GM18868 (cell line): Measurements from ENCODE around the gene RDH16.
A peak's percentile ranks its signal among the peaks of the same experiment; 100 is the strongest.

Source experiments
- ATAC-seq: cut with Tn5 transposase; IDR thresholded peaks from one replicate; pipeline ENCODE4 v1.9.1; 2021; ENCODE audit warnings: mild to moderate bottlenecking, moderate library complexity; ENCODE audit not compliant: unreplicated experiment

RDH16 gene, protein sequence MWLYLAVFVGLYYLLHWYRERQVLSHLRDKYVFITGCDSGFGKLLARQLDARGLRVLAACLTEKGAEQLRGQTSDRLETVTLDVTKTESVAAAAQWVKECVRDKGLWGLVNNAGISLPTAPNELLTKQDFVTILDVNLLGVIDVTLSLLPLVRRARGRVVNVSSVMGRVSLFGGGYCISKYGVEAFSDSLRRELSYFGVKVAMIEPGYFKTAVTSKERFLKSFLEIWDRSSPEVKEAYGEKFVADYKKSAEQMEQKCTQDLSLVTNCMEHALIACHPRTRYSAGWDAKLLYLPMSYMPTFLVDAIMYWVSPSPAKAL

DNA sequence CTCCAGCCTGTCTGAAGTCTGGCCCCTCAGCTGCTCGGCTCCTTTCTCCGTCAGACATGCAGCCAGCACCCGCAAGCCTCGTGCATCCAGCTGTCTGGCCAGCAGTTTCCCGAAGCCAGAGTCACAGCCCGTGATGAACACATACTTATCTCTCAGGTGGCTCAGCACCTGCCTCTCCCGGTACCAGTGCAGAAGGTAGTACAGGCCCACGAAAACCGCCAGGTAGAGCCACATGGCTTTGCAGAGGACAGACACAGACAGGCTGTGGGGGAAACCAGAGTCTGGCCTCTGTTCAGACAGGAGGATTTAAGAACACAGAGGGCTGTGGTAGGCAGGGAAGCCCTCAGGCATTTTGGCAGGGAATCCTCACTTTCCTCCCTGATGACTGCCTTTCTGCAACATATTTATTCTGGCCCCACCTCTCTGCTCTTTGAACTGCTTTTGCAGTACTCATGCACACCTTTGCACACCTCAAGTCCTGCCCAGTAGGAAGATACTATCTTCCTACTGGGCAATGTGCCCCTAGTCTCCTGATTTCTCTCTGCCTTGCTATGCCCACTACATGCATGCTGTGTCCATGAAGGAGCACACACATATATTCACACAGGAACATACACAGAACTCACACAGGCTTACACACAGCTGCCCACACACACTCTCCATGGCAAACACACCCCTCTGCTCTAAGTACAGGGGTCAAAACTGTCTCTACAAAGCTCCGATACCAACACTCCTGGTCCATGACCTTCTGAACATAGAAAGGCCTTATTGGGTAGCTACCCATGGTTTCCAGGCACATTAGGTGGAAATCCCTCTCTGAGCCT lies at the start of gene RDH16:
TSS of gene RDH16 (minus strand) at position 380 of the 824 bp plus-strand sequence. CDS start at position 234, 146 bp downstream.
- no peak for ATAC-seq

- ATAC-seq = no peak
Observed at GRCh38 chr12:57006809-57007475, 49.5 kb upstream of the RDH16 start.

GRCh38 chr12:57005980-57006808 lies 48.8 kb upstream of the RDH16 start, which contains the start of gene ZBTB39:
Gene ZBTB39 (minus strand): TSS chr12:57006546. CDS start chr12:57004917, 1,629 bp downstream.
- ATAC-seq = peak; percentile 75

DNA sequence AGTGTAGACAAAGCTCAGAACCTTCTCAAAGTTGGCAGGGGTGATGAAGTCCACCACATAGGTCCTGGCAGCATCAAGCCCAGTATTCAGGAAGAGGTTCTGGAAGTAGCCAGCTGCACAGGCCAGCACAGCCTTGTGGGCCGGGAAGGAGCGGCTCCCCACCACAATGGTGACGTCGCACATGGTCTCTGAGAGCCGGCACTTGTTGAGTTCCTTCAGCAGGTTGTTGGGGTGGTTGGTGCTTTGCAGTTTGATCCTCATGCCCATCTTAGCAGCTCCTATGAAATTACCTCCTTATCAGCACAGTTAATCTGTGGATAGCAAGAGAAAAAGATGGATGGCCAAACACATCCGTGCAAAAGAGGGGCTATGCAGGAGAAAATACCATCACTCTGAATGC lies 47.2 kb upstream of the RDH16 start:
- no peak for ATAC-seq

- no peak for ATAC-seq
Observed at GRCh38 chr12:57003395-57003794, 46.0 kb upstream of the RDH16 start.

- no peak for ATAC-seq
Observed at GRCh38 chr12:57001448-57001906, 44.1 kb upstream of the RDH16 start.

DNA sequence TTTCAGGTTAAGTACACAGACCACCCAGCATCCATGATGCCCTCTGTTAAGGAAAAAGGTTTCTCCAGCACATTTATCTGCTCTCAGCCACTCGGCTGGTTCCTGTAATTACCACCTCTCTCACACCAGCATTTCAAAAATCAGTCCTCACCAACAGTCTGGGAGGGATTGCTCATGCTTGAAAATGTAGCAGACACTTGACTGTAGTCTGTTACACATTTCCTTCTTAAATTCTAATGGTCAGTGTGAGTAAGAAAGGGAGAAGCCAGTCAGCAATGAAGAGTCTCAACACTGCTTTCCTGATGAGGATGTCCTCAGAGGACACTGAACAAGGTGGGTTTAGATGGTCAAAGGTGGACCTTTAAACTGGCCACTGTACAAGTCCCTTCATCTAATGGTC lies 43.0 kb upstream of the RDH16 start:
- ATAC-seq = no peak

GRCh38 chr12:56999456-56999855 lies 42.0 kb upstream of the RDH16 start:
- no peak for ATAC-seq

DNA sequence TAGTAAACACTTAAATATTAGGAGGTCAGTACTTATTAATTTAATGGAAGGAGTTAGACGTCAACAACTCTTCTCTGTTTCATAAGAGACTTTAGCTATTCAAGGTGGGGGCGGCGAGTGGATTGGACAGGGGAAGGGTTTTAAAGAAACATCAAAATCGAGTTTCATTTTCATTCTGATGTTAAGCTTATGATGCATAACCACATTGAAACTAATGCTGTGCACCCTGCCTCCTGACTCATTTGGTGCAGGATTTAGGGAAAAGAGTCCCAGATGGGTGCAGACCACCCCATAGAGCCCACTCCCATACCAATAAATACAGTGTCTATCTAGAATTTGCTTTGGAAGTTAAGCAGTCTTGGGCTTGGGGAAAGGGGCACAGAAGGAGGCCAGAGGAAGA lies 41.6 kb upstream of the RDH16 start:
- peak; percentile 89 for ATAC-seq

- no peak for ATAC-seq
Observed at GRCh38 chr12:56998316-56998715, 40.9 kb upstream of the RDH16 start.

DNA sequence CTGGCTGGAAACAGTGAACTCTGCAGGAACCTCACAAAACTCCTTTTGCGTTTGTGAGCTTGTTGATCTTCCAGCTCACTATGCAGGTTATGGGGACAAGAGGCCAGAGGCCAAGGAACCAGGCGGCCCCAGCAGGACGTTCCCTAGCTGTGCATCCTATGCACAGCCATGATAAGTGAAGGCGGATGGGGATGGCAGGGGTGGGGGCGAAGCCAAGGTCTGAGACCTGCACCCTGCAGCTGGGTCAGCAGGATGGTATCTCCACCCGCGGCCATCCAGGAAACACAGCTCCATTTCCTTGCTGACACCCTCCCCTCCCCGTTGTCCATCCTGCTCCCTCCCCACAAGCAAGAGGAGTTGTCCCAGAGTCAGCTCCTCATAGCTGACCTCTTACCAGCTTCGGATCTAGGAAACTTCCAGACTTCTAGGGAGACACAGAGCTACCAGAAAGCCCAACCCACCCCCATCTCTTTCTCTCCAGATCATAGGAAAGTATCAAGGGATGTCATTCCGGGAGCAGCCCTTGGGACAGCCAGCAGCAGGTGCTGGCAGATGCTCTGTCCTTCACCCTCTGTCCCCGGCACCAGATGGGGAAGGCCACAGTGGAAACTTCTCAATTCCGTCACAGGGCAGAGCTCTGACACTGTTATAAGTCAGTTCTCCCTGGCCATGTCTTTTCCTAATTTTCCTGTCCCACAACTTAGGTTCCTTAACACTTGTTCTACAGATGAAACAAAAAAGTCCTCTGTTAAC lies 39.6 kb upstream of the RDH16 start:
- ATAC-seq = no peak

DNA sequence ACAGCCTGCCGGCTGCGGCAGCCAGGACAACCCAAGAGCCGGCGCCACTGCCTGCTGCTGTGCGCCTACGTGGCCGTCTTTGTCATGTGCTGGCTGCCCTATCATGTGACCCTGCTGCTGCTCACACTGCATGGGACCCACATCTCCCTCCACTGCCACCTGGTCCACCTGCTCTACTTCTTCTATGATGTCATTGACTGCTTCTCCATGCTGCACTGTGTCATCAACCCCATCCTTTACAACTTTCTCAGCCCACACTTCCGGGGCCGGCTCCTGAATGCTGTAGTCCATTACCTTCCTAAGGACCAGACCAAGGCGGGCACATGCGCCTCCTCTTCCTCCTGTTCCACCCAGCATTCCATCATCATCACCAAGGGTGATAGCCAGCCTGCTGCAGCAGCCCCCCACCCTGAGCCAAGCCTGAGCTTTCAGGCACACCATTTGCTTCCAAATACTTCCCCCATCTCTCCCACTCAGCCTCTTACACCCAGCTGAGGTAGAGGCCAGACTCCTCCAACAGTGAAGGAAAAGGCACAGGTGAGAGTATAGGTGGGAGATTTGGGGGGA lies 38.6 kb upstream of the RDH16 start:
- no peak for ATAC-seq

GRCh38 chr12:56995201-56995929 lies 38.0 kb upstream of the RDH16 start:
- ATAC-seq = no peak

DNA sequence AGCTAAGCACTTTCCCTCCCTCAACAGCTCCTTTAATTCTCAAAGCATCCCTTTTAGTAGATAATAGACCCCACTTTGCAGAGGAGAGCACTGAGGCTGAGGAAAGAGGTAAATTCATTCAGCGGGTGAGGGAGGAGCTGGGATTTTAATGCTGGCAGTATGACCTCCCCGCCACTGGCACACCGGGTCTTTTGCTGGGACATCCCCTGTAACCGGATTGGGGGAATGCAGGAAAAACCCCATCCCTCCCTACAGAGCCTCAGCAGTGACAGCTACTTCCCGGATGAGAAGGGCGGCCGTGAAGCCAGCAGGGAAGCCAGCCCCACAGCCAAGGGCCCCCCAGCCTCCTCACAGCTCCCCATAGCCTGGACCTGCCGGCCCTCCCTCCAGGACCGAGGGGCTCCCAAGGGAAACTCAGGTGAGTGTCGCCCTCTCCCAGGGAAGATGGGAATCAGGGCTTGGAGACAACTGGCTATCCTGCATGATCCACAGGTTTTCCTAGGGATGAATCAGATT lies 36.9 kb upstream of the RDH16 start:
- no peak for ATAC-seq

- ATAC-seq = no peak
Observed at GRCh38 chr12:56993346-56993745, 35.9 kb upstream of the RDH16 start.

DNA sequence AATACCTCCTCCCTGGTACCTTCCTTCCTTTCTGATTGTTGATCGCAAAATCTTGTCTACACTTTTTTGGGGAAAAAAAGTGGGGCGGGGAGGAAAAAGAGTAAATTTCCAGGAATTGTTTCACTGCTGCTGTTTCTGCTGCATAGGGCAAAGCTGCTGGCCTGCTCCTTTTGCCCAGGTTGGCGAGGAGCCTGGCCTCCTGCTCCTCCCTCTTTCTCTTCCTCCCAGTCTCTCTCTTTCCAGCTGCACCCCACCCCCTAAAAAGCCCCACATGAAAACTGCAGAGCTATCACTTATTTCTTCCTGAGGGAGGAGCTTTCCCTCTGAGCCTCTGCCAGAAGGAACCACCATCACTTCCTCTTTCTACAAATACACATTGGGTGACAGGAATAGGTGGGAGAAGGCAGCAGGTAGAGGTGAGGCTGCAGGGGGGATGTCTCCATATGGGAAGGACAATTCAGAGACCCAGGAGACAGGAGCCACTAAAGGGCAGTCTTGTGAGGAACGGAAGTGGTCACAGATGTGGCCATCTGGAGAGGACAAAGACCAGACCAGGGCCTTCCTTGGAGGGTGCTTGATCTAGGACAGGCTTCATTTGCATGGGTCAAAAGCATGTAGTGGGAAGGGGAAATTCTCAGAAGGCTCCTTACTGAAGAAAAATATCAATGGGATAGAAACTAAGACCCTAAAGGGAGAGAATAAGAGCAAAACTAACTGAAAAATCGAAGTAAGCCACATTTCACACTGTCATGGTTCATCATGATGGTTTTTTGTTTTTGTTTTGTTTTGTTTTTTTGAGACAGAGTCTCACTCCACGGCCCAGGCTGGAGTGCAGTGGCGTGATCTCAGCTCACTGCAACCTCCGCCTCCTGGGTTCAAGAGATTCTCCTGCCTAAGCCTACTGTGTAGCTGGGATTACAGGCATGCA lies 34.2 kb upstream of the RDH16 start:
- no peak for ATAC-seq

DNA sequence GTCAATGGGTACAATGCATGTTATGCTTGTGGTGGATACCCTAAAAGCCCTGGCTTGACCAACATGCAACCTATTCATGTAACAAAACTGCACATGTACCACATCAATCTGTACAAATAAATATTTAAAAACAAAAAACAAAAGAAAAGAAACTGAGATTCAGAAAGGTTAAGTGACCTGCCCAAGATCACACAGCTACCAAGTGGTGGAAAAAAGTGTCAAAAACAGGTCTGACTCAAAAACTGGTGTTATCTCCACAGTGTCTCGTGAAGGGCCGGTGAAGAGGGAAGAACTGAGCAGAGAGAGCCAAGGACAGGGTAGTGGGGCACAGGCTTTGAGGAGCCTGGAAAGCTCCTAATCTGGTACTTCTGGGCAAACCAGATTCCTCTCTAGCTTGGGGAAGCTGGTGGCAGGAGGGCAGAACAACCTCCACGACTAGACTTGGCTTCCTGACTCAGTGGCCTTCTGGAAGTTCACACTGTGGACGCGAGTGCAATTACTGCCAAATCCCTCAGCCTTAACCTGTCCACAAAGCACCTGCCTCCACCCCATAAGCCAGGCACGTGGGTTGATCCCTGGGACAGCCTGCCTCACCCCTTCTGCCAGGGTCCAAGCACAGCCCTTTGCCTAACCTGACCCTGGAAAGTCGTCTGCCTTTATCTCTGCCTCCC lies 33.4 kb upstream of the RDH16 start:
- ATAC-seq = no peak
